Neural progenitor cell (in vitro differentiated cells): Measurements from ENCODE around the gene LGR5. TPM values are rescaled to one million over a fixed set of nuclear protein-coding genes. Genes with fewer than 3 reads are reported as not detected.

Source experiments
- DNase-seq: peaks from one replicate; pipeline ENCODE4 v3.0.0-alpha.2; 2016; ENCODE audit warnings: low spot score
- H2AFZ ChIP-seq: fragments of 200-600 bp; sonication (generic); replicated peaks from 2 replicates; pipeline ENCODE4 v1.6.1; 2016; ENCODE audit warnings: antibody characterized with exemption
- H3F3A ChIP-seq: fragments of 200-600 bp; sonication (generic); 2 replicates; pipeline ENCODE4 v1.6.1; 2016; ENCODE audit warnings: antibody characterized with exemption, low read depth
- H3K27ac ChIP-seq: fragments of 200-600 bp; sonication (generic); 2 replicates; pipeline ENCODE4 v1.5.1; 2016; ENCODE audit warnings: mild to moderate bottlenecking
- H3K27me3 ChIP-seq: fragments of 200-600 bp; sonication (generic); 2 replicates; pipeline ENCODE4 v1.6.1; 2016; ENCODE audit warnings: mild to moderate bottlenecking, moderate library complexity
- H3K36me3 ChIP-seq: fragments of 200-600 bp; sonication (generic); 2 replicates; pipeline ENCODE4 v1.5.1; 2016
- H3K4me1 ChIP-seq: fragments of 200-600 bp; sonication (generic); 2 replicates; pipeline ENCODE4 v1.6.1; 2016; ENCODE audit warnings: mixed run types
- H3K4me2 ChIP-seq: fragments of 200-600 bp; sonication (generic); 2 replicates; pipeline ENCODE4 v1.6.1; 2016
- H3K4me3 ChIP-seq: fragments of 200-600 bp; sonication (generic); 2 replicates; pipeline ENCODE4 v1.5.1; 2016
- H3K79me2 ChIP-seq: fragments of 200-600 bp; sonication (generic); 2 replicates; pipeline ENCODE4 v1.6.1; 2016; ENCODE audit warnings: low read depth
- H3K9ac ChIP-seq: fragments of 200-600 bp; sonication (generic); 2 replicates; pipeline ENCODE4 v1.6.1; 2016
- H3K9me3 ChIP-seq: fragments of 200-600 bp; sonication (generic); 2 replicates; pipeline ENCODE4 v1.5.1; 2016; ENCODE audit warnings: low read depth
- H4K20me1 ChIP-seq: fragments of 200-600 bp; sonication (generic); 2 replicates; pipeline ENCODE4 v1.6.1; 2016; ENCODE audit warnings: low read depth
- H3K27ac Mint-ChIP-seq: 3 replicates; pipeline ENCODE4 v1.8.0; 2021; ENCODE audit warnings: mixed read lengths
- H3K27me3 Mint-ChIP-seq: 2 replicates; pipeline ENCODE4 v1.8.0; 2022; ENCODE audit warnings: low read depth, mild to moderate bottlenecking, inconsistent platforms, moderate library complexity, mixed read lengths; ENCODE audit not compliant: insufficient read depth
- H3K36me3 Mint-ChIP-seq: 3 replicates; pipeline ENCODE4 v1.8.0; 2021; ENCODE audit warnings: mixed read lengths
- H3K4me1 Mint-ChIP-seq: 3 replicates; pipeline ENCODE4 v1.8.0; 2021; ENCODE audit warnings: mixed read lengths
- H3K4me3 Mint-ChIP-seq: 3 replicates; pipeline ENCODE4 v1.8.0; 2021; ENCODE audit warnings: mild to moderate bottlenecking, moderate library complexity, mixed read lengths
- H3K9me3 Mint-ChIP-seq: 3 replicates; pipeline ENCODE4 v1.8.0; 2020; ENCODE audit warnings: mixed read lengths
- EZH2 ChIP-seq: fragments of 200-600 bp; sonication (generic); IDR thresholded peaks from 2 replicates; pipeline ENCODE4 v1.6.1; 2017; ENCODE audit warnings: antibody characterized with exemption, mild to moderate bottlenecking, moderate library complexity
- EZH2phosphoT487 ChIP-seq: fragments of 200-600 bp; sonication (generic); IDR thresholded peaks from 2 replicates; pipeline ENCODE4 v1.6.1; 2017; ENCODE audit warnings: antibody characterized with exemption
- total RNA-seq: library from RNA; depleted of rRNA; stranded (reverse); fragments of >200 nt; gene quantifications from 2 replicates; pipeline ENCODE4 v1.2.3, GENCODE V29; 2015; ENCODE audit warnings: low replicate concordance
- TF ChIP-seq, protein P1 (sequence below): fragments of 200-600 bp; sonication (generic); IDR thresholded peaks from 2 replicates; pipeline ENCODE4 v1.5.1; 2017; ENCODE audit warnings: antibody characterized with exemption, mild to moderate bottlenecking

The LGR5 gene
- total RNA-seq, 1 donor from 2014 or later, result 1.4 TPM

DNA sequence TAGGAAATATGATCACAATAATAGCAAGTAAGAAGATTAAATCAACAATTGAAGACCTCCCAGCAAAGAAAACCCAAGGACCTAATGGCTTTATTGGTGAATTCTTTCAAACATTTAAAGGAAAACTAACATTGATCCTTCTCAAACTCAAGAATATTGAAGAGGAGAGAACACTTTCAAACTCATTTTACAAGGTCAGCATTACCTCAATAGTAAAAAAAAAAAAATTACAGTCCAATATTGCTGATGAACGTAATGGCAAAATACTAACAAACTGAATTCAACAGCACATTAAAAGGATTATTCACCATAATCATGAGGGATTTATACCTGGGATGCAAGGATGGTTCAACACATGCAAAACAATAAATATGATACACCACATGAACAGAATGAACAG lies 33.7 kb upstream of the LGR5 start:
- Histone ChIP-seq H3K9ac (no peak overlapping the region), H4K20me1 (no peaks in the 10 kb centered on the region), H3F3A (no peaks in the 10 kb centered on the region), H3K4me2 (no peak overlapping the region), H2AFZ (no peak overlapping the region), H3K4me1 (no peaks in the 10 kb centered on the region), H3K27me3 (no peaks in the 10 kb centered on the region), H3K36me3 (no peaks in the 10 kb centered on the region), H3K9me3 (peaks cover 3% of the 10 kb centered on the region), H3K79me2 (no peaks in the 10 kb centered on the region), H3K4me3 (no peak overlapping the region), H3K27ac (no peak overlapping the region)
- Mint-ChIP-seq H3K4me1 (no peaks in the 10 kb centered on the region), H3K4me3 (no peak overlapping the region), H3K36me3 (peaks cover 3% of the 10 kb centered on the region), H3K27ac (no peak overlapping the region), H3K27me3 (no peaks in the 10 kb centered on the region), H3K9me3 (peaks cover 24% of the 10 kb centered on the region)
- TF ChIP-seq EZH2, result no peak
- TF ChIP-seq, protein P1, sequence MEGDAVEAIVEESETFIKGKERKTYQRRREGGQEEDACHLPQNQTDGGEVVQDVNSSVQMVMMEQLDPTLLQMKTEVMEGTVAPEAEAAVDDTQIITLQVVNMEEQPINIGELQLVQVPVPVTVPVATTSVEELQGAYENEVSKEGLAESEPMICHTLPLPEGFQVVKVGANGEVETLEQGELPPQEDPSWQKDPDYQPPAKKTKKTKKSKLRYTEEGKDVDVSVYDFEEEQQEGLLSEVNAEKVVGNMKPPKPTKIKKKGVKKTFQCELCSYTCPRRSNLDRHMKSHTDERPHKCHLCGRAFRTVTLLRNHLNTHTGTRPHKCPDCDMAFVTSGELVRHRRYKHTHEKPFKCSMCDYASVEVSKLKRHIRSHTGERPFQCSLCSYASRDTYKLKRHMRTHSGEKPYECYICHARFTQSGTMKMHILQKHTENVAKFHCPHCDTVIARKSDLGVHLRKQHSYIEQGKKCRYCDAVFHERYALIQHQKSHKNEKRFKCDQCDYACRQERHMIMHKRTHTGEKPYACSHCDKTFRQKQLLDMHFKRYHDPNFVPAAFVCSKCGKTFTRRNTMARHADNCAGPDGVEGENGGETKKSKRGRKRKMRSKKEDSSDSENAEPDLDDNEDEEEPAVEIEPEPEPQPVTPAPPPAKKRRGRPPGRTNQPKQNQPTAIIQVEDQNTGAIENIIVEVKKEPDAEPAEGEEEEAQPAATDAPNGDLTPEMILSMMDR, result no peak
- no peak for TF ChIP-seq EZH2phosphoT487
- DNase-seq, result no peak

DNA sequence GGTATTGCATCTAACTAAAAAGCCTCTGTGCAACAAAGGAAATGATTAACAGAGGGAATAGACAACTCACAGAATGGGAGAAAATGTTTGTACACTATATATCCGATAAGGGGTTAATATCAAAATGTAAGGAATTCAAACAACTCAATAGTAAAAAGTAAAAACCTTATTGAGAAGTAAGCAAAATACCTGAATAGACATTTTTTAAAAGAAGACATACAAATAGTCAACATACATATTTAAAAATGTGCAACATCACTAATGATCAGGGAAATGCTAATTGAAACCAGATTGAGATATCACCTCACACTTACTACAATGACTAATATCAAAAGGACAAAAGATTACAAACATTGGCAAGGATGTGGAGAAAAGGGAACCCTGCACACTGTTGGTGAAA lies 31.9 kb upstream of the LGR5 start:
- Histone ChIP-seq H3K4me3 (no peak overlapping the region), H3K27ac (no peak overlapping the region), H3K27me3 (no peaks in the 10 kb centered on the region), H4K20me1 (no peaks in the 10 kb centered on the region), H3K4me2 (no peak overlapping the region), H3K79me2 (no peaks in the 10 kb centered on the region), H3K9me3 (peaks cover 11% of the 10 kb centered on the region), H2AFZ (no peak overlapping the region), H3K36me3 (no peaks in the 10 kb centered on the region), H3K4me1 (no peaks in the 10 kb centered on the region), H3K9ac (no peak overlapping the region), H3F3A (no peaks in the 10 kb centered on the region)
- peaks cover 41% of the 10 kb centered on the region for H3K9me3 Mint-ChIP-seq
- H3K27me3 Mint-ChIP-seq, result no peaks in the 10 kb centered on the region
- no peak overlapping the region for H3K4me3 Mint-ChIP-seq
- no peaks in the 10 kb centered on the region for H3K4me1 Mint-ChIP-seq
- DNase-seq, result no peak
- no peak overlapping the region for H3K27ac Mint-ChIP-seq
- no peak for TF ChIP-seq EZH2
- H3K36me3 Mint-ChIP-seq, result peaks cover 3% of the 10 kb centered on the region

DNA sequence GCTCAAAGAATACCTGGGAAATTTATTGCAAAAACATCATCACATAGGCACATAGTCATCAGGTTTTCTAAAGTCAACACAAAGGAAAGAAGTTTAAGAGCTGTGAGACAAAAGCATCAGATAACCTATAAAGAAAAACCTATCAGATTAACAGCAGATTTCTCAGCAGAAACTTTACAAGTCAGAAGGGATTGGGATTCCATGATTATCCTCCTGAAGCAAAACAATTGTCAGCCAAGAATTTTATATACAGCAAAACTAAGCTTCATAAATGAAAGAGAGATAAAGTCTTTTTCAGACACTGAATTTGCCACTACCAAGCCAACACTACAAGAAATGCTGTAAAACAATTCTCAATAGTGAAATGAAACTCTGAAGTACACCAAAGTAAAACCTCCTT lies 28.8 kb upstream of the LGR5 start:
- no peaks in the 10 kb centered on the region for H3K36me3 ChIP-seq
- H3K4me3 ChIP-seq, result no peak overlapping the region
- H3K27me3 ChIP-seq, result no peaks in the 10 kb centered on the region
- H3K9ac ChIP-seq, result no peak overlapping the region
- Mint-ChIP-seq H3K4me1 (no peaks in the 10 kb centered on the region), H3K9me3 (peaks cover 43% of the 10 kb centered on the region), H3K27ac (no peak overlapping the region), H3K27me3 (no peaks in the 10 kb centered on the region), H3K4me3 (no peak overlapping the region), H3K36me3 (peaks cover 3% of the 10 kb centered on the region)
- TF ChIP-seq EZH2 (no peak), EZH2phosphoT487 (no peak)
- TF ChIP-seq, protein P1, result no peak
- H3K9me3 ChIP-seq, result peaks cover 11% of the 10 kb centered on the region
- no peaks in the 10 kb centered on the region for H3K4me1 ChIP-seq
- H3K79me2 ChIP-seq, result no peaks in the 10 kb centered on the region
- no peaks in the 10 kb centered on the region for H3F3A ChIP-seq
- H2AFZ ChIP-seq, result no peak overlapping the region
- H4K20me1 ChIP-seq, result no peaks in the 10 kb centered on the region
- H3K4me2 ChIP-seq, result no peak overlapping the region
- no peak overlapping the region for H3K27ac ChIP-seq
- DNase-seq, result no peak

DNA sequence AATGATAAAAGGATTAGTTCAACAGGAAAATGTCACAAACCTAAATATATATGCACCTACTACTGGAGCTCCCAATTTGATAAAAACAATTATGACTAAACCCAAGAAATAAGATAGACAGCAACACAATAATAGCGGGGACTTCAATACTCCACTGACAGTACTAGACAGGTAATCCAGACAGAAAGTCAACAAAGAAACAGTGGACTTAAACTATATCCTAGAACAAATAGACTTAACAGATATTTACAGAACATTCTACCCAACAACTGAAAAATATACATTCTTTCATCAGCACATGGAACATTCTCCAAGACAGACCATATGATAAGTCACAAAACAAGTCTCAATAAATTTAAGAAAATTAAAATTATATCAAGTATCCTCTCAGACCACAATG lies 28.0 kb upstream of the LGR5 start:
- H3K4me1 Mint-ChIP-seq, result peaks cover 2% of the 10 kb centered on the region
- Histone ChIP-seq H3K27me3 (no peaks in the 10 kb centered on the region), H3K4me2 (no peak overlapping the region), H2AFZ (no peak overlapping the region), H3K4me1 (no peaks in the 10 kb centered on the region), H3K9me3 (peaks cover 11% of the 10 kb centered on the region), H3K27ac (no peak overlapping the region), H4K20me1 (no peaks in the 10 kb centered on the region), H3F3A (no peaks in the 10 kb centered on the region), H3K36me3 (no peaks in the 10 kb centered on the region), H3K9ac (no peak overlapping the region), H3K79me2 (no peaks in the 10 kb centered on the region), H3K4me3 (no peak overlapping the region)
- H3K27ac Mint-ChIP-seq, result no peak overlapping the region
- no peak for TF ChIP-seq EZH2
- TF ChIP-seq EZH2phosphoT487, result no peak
- TF ChIP-seq, protein P1, result no peak
- no peak overlapping the region for H3K4me3 Mint-ChIP-seq
- DNase-seq, result no peak
- H3K9me3 Mint-ChIP-seq, result peaks cover 39% of the 10 kb centered on the region
- H3K36me3 Mint-ChIP-seq, result peaks cover 3% of the 10 kb centered on the region
- H3K27me3 Mint-ChIP-seq, result peaks cover 3% of the 10 kb centered on the region
